ENCODE measurements around the gene PCCB.
"Not testable (repeated sequence)": the region's sequence is repeated elsewhere in the genome, so short reads cannot be mapped to it uniquely, and the experiment has no call there.

PCCB gene

GRCh38 chr3:136250059-136250902 lies at the start of gene PCCB:
PCCB (plus strand) TSS chr3:136250340; CDS start chr3:136250376, 36 bp downstream.
- peak; percentile 89 for DNase-seq

GRCh38 chr3:136207489-136208115 lies 42.5 kb upstream of the PCCB start:
- DNase-seq, result no peak

- DNase-seq, result no peak
These were observed 40.2 kb upstream of the PCCB start for GRCh38 chr3:136209921-136210320.

- no peak for DNase-seq
These were observed 38.6 kb upstream of the PCCB start for GRCh38 chr3:136211547-136211946.

- not testable (repeated sequence) for DNase-seq
These were observed 27.4 kb upstream of the PCCB start for GRCh38 chr3:136222746-136223145.

- no peak for DNase-seq
These were observed 17.7 kb upstream of the PCCB start for GRCh38 chr3:136232413-136232812.

GRCh38 chr3:136235545-136235944 lies 14.6 kb upstream of the PCCB start:
- DNase-seq, result no peak

GRCh38 chr3:136236109-136236508 lies 14.0 kb upstream of the PCCB start:
- DNase-seq, result no peak

GRCh38 chr3:136237103-136237502 lies 13.0 kb upstream of the PCCB start:
- DNase-seq, result no peak

- no peak for DNase-seq
These were observed 12.0 kb upstream of the PCCB start for GRCh38 chr3:136237961-136238649.

- DNase-seq, result no peak
These were observed 11.0 kb upstream of the PCCB start for GRCh38 chr3:136239094-136239493.

- no peak for DNase-seq
These were observed 4.4 kb upstream of the PCCB start for GRCh38 chr3:136245691-136246090.

GRCh38 chr3:136247436-136247835 lies 2.7 kb upstream of the PCCB start:
- DNase-seq, result no peak

- DNase-seq, result no peak
These were observed 2.1 kb upstream of the PCCB start for GRCh38 chr3:136247855-136248590.

- no peak for DNase-seq
These were observed 1.0 kb upstream of the PCCB start for GRCh38 chr3:136249091-136249490.

- DNase-seq, result no peak
These were observed 547 bp upstream of the PCCB start for GRCh38 chr3:136249593-136249992.

GRCh38 chr3:136250903-136251460 lies 842 bp downstream of the PCCB start:
- peak; percentile 51 for DNase-seq

- no peak for DNase-seq
These were observed 1.4 kb downstream of the PCCB start for GRCh38 chr3:136251511-136251910.

GRCh38 chr3:136255672-136256406 lies 5.7 kb downstream of the PCCB start:
- no peak for DNase-seq

GRCh38 chr3:136258199-136258598 lies 8.1 kb downstream of the PCCB start:
- DNase-seq, result no peak

GRCh38 chr3:136261826-136262225 lies 11.7 kb downstream of the PCCB start:
- DNase-seq, result no peak

GRCh38 chr3:136262559-136262958 lies 12.4 kb downstream of the PCCB start:
- DNase-seq, result no peak

Measured in NCI-H1417 treated with DMSO at 0.1 percent for 48 hours (cell line).